CD4-positive, alpha-beta T cell treated with Interferon alpha-2 for 1 hour (primary cell): ENCODE results near the gene PYDC2.
"Not testable (repeated sequence)": the region's sequence is repeated elsewhere in the genome, so short reads cannot be mapped to it uniquely, and the experiment has no call there.

ENCODE experiments used
- DNase-seq, 2 donors: peaks; one replicate each; pipeline ENCODE4 v3.0.0-alpha.2; 2020 to 2022

The PYDC2 gene

GRCh38 chr3:191473661-191474198 lies 12.8 kb downstream of the PYDC2 start:
- DNase-seq, result no peak

GRCh38 chr3:191476066-191476772 lies 15.3 kb downstream of the PYDC2 start:
- no peak for DNase-seq

GRCh38 chr3:191483994-191484393 lies 23.0 kb downstream of the PYDC2 start:
- not testable (repeated sequence) for DNase-seq

GRCh38 chr3:191484461-191484860 lies 23.5 kb downstream of the PYDC2 start:
- no peak for DNase-seq

GRCh38 chr3:191492601-191493000 lies 31.6 kb downstream of the PYDC2 start:
- no peak for DNase-seq

GRCh38 chr3:191493336-191493735 lies 32.4 kb downstream of the PYDC2 start:
- no peak for DNase-seq

GRCh38 chr3:191499307-191500080 lies 38.5 kb downstream of the PYDC2 start:
- DNase-seq, result no peak

GRCh38 chr3:191500892-191501291 lies 39.9 kb downstream of the PYDC2 start:
- DNase-seq, result no peak

- DNase-seq, result no peak
Measured at GRCh38 chr3:191502583-191502982, 41.6 kb downstream of the PYDC2 start.

GRCh38 chr3:191509078-191509477 lies 48.1 kb downstream of the PYDC2 start:
- DNase-seq, result no peak
